VCaP (cell line): ENCODE results near the gene GPR39.

Experiments used
- H3K27ac ChIP-seq: fragments of 450-650 bp; 2 replicates; pipeline ENCODE4 v1.5.1; 2017
- CTCF ChIP-seq: fragments of 450-650 bp; conservative IDR thresholded peaks from 2 replicates; pipeline ENCODE4 v1.5.1; 2017; ENCODE audit warnings: mild to moderate bottlenecking, moderate library complexity

The GPR39 gene

GRCh38 chr2:132446444-132446843, 29.8 kb downstream of the GPR39 start:
- no peak overlapping the region for H3K27ac ChIP-seq
- TF ChIP-seq CTCF: no peak

- H3K27ac ChIP-seq: no peak overlapping the region
- no peak for TF ChIP-seq CTCF
Measured at GRCh38 chr2:132448331-132448730, 31.7 kb downstream of the GPR39 start.

GRCh38 chr2:132448771-132449170, 32.2 kb downstream of the GPR39 start:
- no peak overlapping the region for H3K27ac ChIP-seq
- peak; percentile 83 for TF ChIP-seq CTCF

GRCh38 chr2:132449868-132450267, 33.3 kb downstream of the GPR39 start:
- no peak for TF ChIP-seq CTCF

GRCh38 chr2:132460781-132461180, 44.2 kb downstream of the GPR39 start:
- no peak for TF ChIP-seq CTCF
- H3K27ac ChIP-seq: no peak overlapping the region

More at GRCh38 chr2:132449868-132450267, 33.3 kb downstream of the GPR39 start:
- H3K27ac ChIP-seq: no peak overlapping the region

- no peak overlapping the region for H3K27ac ChIP-seq
- no peak for TF ChIP-seq CTCF
Measured at GRCh38 chr2:132462236-132462635, 45.6 kb downstream of the GPR39 start.

GRCh38 chr2:132463719-132464118, 47.1 kb downstream of the GPR39 start:
- TF ChIP-seq CTCF: no peak
- H3K27ac ChIP-seq: no peak overlapping the region

- H3K27ac ChIP-seq: no peak overlapping the region
- TF ChIP-seq CTCF: no peak
Measured at GRCh38 chr2:132465917-132466316, 49.3 kb downstream of the GPR39 start.
